HG03342 (cell line): ENCODE data around the gene ARIH1.
"Not testable (repeated sequence)": the region's sequence is repeated elsewhere in the genome, so short reads cannot be mapped to it uniquely, and the experiment has no call there.

Experiments used
- ATAC-seq: cut with Tn5 transposase; IDR thresholded peaks from one replicate; pipeline ENCODE4 v1.9.1; 2021; ENCODE audit warnings: mild to moderate bottlenecking, moderate library complexity; ENCODE audit not compliant: unreplicated experiment

The ARIH1 gene

GRCh38 chr15:72593838-72594237 lies 119.7 kb downstream of the ARIH1 start:
- ATAC-seq: no peak

GRCh38 chr15:72599855-72600464 lies 125.8 kb downstream of the ARIH1 start:
- ATAC-seq: no peak

- no peak for ATAC-seq
These were observed 130.7 kb downstream of the ARIH1 start for GRCh38 chr15:72604794-72605193.

GRCh38 chr15:72608084-72608483 lies 134.0 kb downstream of the ARIH1 start:
- not testable (repeated sequence) for ATAC-seq

DNA sequence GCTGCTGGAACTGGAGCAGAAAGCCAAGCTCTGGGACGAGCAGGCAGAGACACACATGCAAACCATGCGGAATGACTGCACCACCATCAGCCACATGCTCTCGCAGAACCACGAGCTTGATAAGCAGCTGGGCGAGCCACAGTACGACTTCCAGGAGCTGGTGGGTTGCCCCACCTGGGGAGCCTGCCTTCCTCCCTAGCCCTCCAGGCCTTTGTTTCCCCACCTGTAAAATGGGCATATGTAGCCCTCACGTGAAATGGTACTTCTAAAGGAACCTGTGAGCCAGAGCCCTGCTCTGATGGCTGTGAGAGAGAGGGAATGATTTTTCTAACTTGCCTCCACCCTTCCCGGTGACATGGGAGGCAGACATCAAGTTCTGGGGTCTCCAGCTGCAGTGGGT lies 135.7 kb downstream of the ARIH1 start:
- no peak for ATAC-seq

DNA sequence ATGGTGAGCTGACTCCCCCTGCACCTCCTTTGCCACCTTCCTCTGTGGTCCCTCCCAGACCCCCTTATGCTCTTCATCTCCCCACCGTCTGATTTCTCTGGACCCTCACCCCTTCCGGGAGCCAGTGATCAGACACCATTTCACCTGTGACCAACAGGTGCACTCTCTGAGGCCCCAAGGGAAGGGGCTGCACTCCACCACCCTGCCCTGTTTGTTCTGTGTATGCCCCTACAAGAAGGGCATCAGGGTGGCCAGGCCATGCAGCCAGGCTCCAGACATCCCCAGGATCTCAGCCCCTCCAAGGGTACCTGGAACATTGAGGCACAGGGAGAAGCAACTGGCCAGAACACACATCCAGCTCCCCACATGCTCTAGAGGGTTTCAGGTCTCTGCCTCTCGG lies 138.2 kb downstream of the ARIH1 start:
- not testable (repeated sequence) for ATAC-seq

- no peak for ATAC-seq
These were observed 140.8 kb downstream of the ARIH1 start for GRCh38 chr15:72614810-72615532.

GRCh38 chr15:72615533-72616233 lies 141.6 kb downstream of the ARIH1 start:
- ATAC-seq: not testable (repeated sequence)

GRCh38 chr15:72616491-72617210 lies 142.5 kb downstream of the ARIH1 start:
- ATAC-seq: no peak

- ATAC-seq: not testable (repeated sequence)
These were observed 149.7 kb downstream of the ARIH1 start for GRCh38 chr15:72623854-72624253.

- not testable (repeated sequence) for ATAC-seq
These were observed 152.0 kb downstream of the ARIH1 start for GRCh38 chr15:72626153-72626552.

DNA sequence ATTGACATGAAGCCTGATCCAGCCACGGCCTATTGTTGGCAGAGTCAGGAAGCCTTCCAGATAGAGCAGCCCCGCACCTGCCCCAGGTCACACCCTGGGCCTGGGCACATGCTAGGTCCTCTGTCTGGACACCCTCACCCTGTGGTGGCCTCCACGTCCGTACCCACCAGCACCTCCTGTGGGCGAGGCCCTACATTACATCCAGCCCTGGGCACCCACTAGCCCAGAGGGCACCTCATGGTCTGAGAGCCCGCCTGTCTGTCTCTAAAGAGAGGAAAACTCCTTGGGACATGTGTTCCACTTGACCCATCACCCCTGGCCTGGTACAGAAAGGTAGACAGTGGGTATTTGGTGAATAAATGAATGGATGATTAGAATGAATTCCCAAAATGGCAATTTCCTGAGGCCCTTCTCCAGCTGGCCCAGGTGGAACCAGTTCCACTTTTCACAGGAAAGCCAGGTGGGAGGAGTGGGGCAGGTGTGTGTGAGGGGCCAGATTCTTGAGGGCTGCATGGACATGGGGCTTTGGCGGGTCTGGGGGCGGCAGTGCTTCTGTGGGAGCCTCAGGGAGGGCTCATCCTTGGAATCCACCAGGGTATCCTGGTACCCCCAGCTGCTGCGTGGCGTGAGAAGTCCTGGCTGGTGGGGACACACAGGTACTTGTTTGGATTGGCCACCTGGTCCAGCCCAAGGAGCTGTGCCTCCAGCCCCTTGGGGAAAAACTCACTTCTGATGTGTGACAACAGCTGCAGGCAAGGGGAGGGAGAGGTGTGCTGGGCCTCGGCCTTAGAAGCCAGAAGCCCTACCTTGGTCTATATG lies 154.3 kb downstream of the ARIH1 start:
- ATAC-seq: not testable (repeated sequence)

GRCh38 chr15:72629068-72629570 lies 155.0 kb downstream of the ARIH1 start:
- ATAC-seq: not testable (repeated sequence)

DNA sequence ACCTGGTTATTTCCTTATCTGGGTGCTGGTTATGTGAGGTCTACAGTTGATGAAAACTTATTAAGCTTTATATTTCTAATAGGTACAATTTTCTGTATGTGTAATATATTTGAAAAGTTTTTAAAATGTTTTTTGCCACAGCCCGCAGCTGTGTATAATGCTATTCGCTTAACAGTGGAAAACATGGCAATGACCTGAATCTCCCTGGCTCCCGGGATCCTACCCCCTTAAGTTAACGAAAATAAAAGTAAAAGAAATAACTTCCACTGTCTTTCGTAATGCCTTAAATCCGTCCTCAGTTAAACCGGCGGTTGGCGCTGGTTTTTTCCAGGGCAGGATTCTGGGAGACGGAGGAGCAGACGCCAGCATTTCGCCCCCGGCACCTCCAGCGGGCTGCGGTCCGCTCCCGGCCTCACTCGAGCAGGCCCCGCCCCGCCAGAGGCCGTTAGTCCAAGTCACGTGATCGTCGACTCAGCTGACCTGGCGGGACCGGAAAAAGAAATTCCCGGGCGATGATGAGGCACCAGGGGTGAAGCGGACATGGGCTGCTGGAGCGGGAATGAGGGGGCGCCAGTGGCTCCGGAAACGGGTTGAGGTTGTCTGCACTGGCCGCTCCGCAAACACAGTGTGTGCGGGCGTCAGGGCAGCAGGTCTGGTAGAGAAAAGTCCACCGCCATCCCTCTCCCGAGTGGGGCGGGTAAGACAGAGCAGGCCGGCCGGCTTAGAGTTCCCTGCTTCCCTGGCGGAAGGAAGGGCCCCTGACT lies 162.6 kb downstream of the ARIH1 start:
- ATAC-seq: not testable (repeated sequence)

- not testable (repeated sequence) for ATAC-seq
These were observed 165.8 kb downstream of the ARIH1 start for GRCh38 chr15:72639759-72640483.

DNA sequence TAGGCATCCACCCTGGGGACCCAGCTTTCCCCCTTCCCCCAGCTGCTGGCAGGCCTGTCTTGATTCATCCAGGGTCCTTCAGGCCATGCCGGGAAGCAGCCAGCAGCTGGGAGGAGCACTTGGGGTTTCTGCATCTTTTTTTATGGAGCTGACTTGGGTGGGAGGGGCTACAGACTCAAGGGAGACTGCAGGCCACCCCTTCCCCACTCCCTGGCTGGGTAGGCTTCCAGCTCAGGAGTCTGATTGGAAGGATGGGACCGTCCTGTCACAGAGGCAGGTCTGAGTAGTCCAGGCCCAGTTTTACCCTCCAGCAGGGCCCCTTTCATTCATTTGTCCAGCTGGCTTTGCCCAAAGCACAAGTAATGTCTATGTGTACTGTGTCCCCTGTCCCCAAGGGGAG lies 168.1 kb downstream of the ARIH1 start:
- not testable (repeated sequence) for ATAC-seq

GRCh38 chr15:72648631-72649253 lies 174.6 kb downstream of the ARIH1 start:
- not testable (repeated sequence) for ATAC-seq
